OCI-LY7 (cell line): ENCODE results near the gene PALS1.

ENCODE experiments used
- CTCF ChIP-seq: fragments of 200-600 bp; sonication (generic); conservative IDR thresholded peaks from 2 replicates; pipeline ENCODE4 v1.5.1; 2014; ENCODE audit warnings: mild to moderate bottlenecking, antibody characterized with exemption, low read length, moderate library complexity, mixed read lengths
- EZH2phosphoT487 ChIP-seq: fragments of 200-600 bp; sonication (generic); IDR thresholded peaks from 2 replicates; pipeline ENCODE4 v1.6.1; 2018; ENCODE audit warnings: low read depth, borderline replicate concordance, mild to moderate bottlenecking, mixed run types, antibody characterized with exemption, low read length, moderate library complexity, mixed read lengths

- TF ChIP-seq CTCF (no peak), EZH2phosphoT487 (no peak)
Observed at GRCh38 chr14:67195279-67195678, 46.0 kb upstream of the PALS1 start.
